D721Med (cell line): ENCODE results near the gene LRRC45.

Experiments
- DNase-seq: peaks from one replicate; pipeline ENCODE4 v3.0.0; 2011; ENCODE audit warnings: low spot score; ENCODE audit not compliant: insufficient read length
- FAIRE-seq: peaks from 2 replicates; lab custom pipeline; 2011; peaks lifted over from hg19 to GRCh38; lab: Jason Lieb, UNC
- CTCF ChIP-seq: IDR thresholded peaks from 2 replicates; pipeline ENCODE4 v1.5.1; 2012; ENCODE audit warnings: mild to moderate bottlenecking, control low read depth; ENCODE audit not compliant: insufficient read depth; ENCODE audit errors: missing control alignments

Gene LRRC45

GRCh38 chr17:82076018-82076784 is 53.1 kb downstream of the LRRC45 start:
- TF ChIP-seq CTCF: no peak
- DNase-seq (no peak), FAIRE-seq (no peak)

- FAIRE-seq (no peak), DNase-seq (no peak)
- no peak for TF ChIP-seq CTCF
Observed at GRCh38 chr17:82076785-82077591, 53.9 kb downstream of the LRRC45 start.

- no peak for DNase-seq
- no peak for TF ChIP-seq CTCF
- no peak for FAIRE-seq
Observed at GRCh38 chr17:82077617-82078358, 54.7 kb downstream of the LRRC45 start.

GRCh38 chr17:82078433-82078832 is 55.3 kb downstream of the LRRC45 start:
- no peak for TF ChIP-seq CTCF
- no peak for DNase-seq
- FAIRE-seq: no peak

- TF ChIP-seq CTCF: no peak
- FAIRE-seq: no peak
Observed at GRCh38 chr17:82079001-82079677, 56.0 kb downstream of the LRRC45 start.

GRCh38 chr17:82080048-82080788 is 57.1 kb downstream of the LRRC45 start:
- FAIRE-seq (no peak), DNase-seq (no peak)
- TF ChIP-seq CTCF: no peak

More at GRCh38 chr17:82079001-82079677, 56.0 kb downstream of the LRRC45 start:
- no peak for DNase-seq
